Stimulated activated CD8-positive, alpha-beta memory T cell treated with anti-CD3 and anti-CD28 coated beads, Interleukin-15, amount 100 ng/mL, for 1 hour (primary cell): Measurements from ENCODE around the gene RAB17.
A peak's percentile ranks its signal among the peaks of the same experiment; 100 is the strongest.
"Not testable (repeated sequence)": the region's sequence is repeated elsewhere in the genome, so short reads cannot be mapped to it uniquely, and the experiment has no call there.

ENCODE experiments used
- DNase-seq: peaks from one replicate; pipeline ENCODE4 v3.0.0-alpha.2; 2020; ENCODE audit warnings: low read depth

Gene RAB17

GRCh38 chr2:237624565-237624964 is 34.0 kb upstream of the RAB17 start:
- no peak for DNase-seq

GRCh38 chr2:237623428-237624403 is 33.2 kb upstream of the RAB17 start:
- no peak for DNase-seq

GRCh38 chr2:237618449-237618848 is 27.9 kb upstream of the RAB17 start:
- no peak for DNase-seq

- no peak for DNase-seq
These were observed 27.1 kb upstream of the RAB17 start for GRCh38 chr2:237617587-237617982.

GRCh38 chr2:237616734-237617586 is 26.4 kb upstream of the RAB17 start:
- no peak for DNase-seq

GRCh38 chr2:237616373-237616733 is 25.8 kb upstream of the RAB17 start:
- DNase-seq, result no peak

- DNase-seq, result no peak
These were observed 25.2 kb upstream of the RAB17 start for GRCh38 chr2:237615631-237616249.

- no peak for DNase-seq
These were observed 23.7 kb upstream of the RAB17 start for GRCh38 chr2:237614151-237614720.

- no peak for DNase-seq
These were observed 23.1 kb upstream of the RAB17 start for GRCh38 chr2:237613679-237614078.

GRCh38 chr2:237612527-237613357 is 22.2 kb upstream of the RAB17 start:
- DNase-seq, result no peak

- not testable (repeated sequence) for DNase-seq
These were observed 16.0 kb upstream of the RAB17 start for GRCh38 chr2:237606522-237606921.

GRCh38 chr2:237604960-237605359 is 14.4 kb upstream of the RAB17 start:
- no peak for DNase-seq

GRCh38 chr2:237604391-237604790 is 13.9 kb upstream of the RAB17 start:
- no peak for DNase-seq

GRCh38 chr2:237603718-237604362 is 13.3 kb upstream of the RAB17 start:
- DNase-seq, result peak; percentile 14

- no peak for DNase-seq
These were observed 12.6 kb upstream of the RAB17 start for GRCh38 chr2:237603049-237603717.

GRCh38 chr2:237602409-237602808 is 11.9 kb upstream of the RAB17 start:
- DNase-seq, result no peak

GRCh38 chr2:237601453-237602116 is 11.1 kb upstream of the RAB17 start:
- DNase-seq, result no peak

GRCh38 chr2:237600205-237600846 is 9.8 kb upstream of the RAB17 start:
- DNase-seq, result no peak
